Fibroblast of the aortic adventitia (primary cell): ENCODE results near the gene SLC7A6OS. TPM values are rescaled to one million over a fixed set of nuclear protein-coding genes. Genes with fewer than 3 reads are reported as not detected.

ENCODE experiments used
- DNase-seq: peaks from one replicate; pipeline ENCODE4 v3.0.0-alpha.2; 2010; ENCODE audit warnings: low read depth
- H3K4me3 ChIP-seq: 2 replicates; pipeline ENCODE4 v1.5.1; 2011; ENCODE audit warnings: low read depth, mild to moderate bottlenecking, control low read depth, low read length, moderate library complexity
- small RNA-seq: library from RNA; depleted of rRNA; stranded (forward); fragments of <200 nt; gene quantifications from one replicate; pipeline ENCODE3, GENCODE V24; 2012
- total RNA-seq: library from RNA; depleted of rRNA; stranded (reverse); fragments of >200 nt; gene quantifications from 2 replicates; pipeline ENCODE4 v1.2.3, GENCODE V29; 2012; ENCODE audit warnings: low replicate concordance
- TF ChIP-seq, protein P1 (sequence below): IDR thresholded peaks from 2 replicates; pipeline ENCODE4 v1.5.1; 2011; ENCODE audit warnings: mild to moderate bottlenecking, low read length, control low read depth, inconsistent platforms; ENCODE audit not compliant: insufficient read depth

SLC7A6OS gene
- total RNA-seq, 1 donor = 11.5 TPM

- TF ChIP-seq, protein P1, sequence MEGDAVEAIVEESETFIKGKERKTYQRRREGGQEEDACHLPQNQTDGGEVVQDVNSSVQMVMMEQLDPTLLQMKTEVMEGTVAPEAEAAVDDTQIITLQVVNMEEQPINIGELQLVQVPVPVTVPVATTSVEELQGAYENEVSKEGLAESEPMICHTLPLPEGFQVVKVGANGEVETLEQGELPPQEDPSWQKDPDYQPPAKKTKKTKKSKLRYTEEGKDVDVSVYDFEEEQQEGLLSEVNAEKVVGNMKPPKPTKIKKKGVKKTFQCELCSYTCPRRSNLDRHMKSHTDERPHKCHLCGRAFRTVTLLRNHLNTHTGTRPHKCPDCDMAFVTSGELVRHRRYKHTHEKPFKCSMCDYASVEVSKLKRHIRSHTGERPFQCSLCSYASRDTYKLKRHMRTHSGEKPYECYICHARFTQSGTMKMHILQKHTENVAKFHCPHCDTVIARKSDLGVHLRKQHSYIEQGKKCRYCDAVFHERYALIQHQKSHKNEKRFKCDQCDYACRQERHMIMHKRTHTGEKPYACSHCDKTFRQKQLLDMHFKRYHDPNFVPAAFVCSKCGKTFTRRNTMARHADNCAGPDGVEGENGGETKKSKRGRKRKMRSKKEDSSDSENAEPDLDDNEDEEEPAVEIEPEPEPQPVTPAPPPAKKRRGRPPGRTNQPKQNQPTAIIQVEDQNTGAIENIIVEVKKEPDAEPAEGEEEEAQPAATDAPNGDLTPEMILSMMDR = no peak
- no peak for DNase-seq
- no peak overlapping the region for H3K4me3 ChIP-seq
Observed at GRCh38 chr16:68250951-68251350, 59.8 kb downstream of the SLC7A6OS start.

DNA sequence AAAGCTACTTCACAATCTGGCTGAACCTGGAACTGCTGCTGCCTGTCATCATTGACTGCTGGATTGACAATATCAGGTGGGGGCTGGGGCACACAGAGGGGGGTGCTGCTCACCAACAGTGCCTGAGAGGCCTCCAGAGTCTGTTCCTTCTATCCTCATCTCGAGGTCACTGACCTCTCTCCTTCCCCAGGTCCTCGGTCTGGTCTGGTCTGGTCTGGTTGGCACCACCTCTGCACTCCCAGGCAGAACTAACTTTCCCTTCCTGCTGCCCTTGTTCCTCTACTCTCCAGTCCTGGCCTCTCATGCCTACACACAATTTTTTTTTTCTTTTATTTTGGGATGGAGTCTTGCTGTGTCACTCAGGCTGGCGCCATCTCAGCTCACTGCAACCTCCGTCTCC is 61.4 kb downstream of the SLC7A6OS start:
- no peak for DNase-seq
- TF ChIP-seq, protein P1 = no peak
- H3K4me3 ChIP-seq = no peak overlapping the region

Small RNA genes within 50 kb of the gene (small RNA-seq; reads per million reads assigned to genes)
- not detected for gene RNU4-30P
- gene RNU6-1262P = not detected

Other genes starting within 250 kb of the SLC7A6OS start
- gene NFATC3, start 225.6 kb downstream of the SLC7A6OS start, total RNA-seq = 17.7 and 36.3 TPM in 2 replicates
- 0.18 TPM in 1 of 2 replicates, not detected in the other for gene ESRP2, start 74.8 kb downstream of the SLC7A6OS start, total RNA-seq
- 21.7 and 21.8 TPM in 2 replicates for gene PLA2G15, start 65.6 kb downstream of the SLC7A6OS start, total RNA-seq
- 4.8 and 15.2 TPM in 2 replicates for gene SLC7A6, start 46.4 kb downstream of the SLC7A6OS start, total RNA-seq
- 36.9 and 42.1 TPM in 2 replicates for gene PRMT7, start 73 bp upstream of the SLC7A6OS start, total RNA-seq
- not detected in 2 replicates for gene SMPD3, start 137.6 kb upstream of the SLC7A6OS start, total RNA-seq
- 23.9 and 28.9 TPM in 2 replicates for gene ZFP90, start 228.3 kb upstream of the SLC7A6OS start, total RNA-seq